ENCODE measurements around the gene EIF4EBP3.

GRCh38 chr5:140557136-140557805 is 9.8 kb downstream of the EIF4EBP3 start, which contains the start of gene SRA1:
- TF ChIP-seq POLR2A (IDR thresholded peaks at IDR 0.05) (peak in 1 of 2 donors; percentile 92), CTCF (IDR thresholded peaks at IDR 0.05) (no peak)
